WTC11 (cell line): ENCODE data around the gene ZNF688. TPM values are rescaled to one million over a fixed set of nuclear protein-coding genes. Genes with fewer than 3 reads are reported as not detected.

ENCODE experiments used
- ATAC-seq: fragments of 200-7000 bp; cut with Tn5 transposase; 2 replicates; pipeline ENCODE4 v1.10.0; 2021; ENCODE audit warnings: mild to moderate bottlenecking, moderate library complexity
- CTCF ChIA-PET: fragments of 300-600 bp; sonication (Branson Sonifier 250); formaldehyde crosslinking; loops from one replicate; lab custom pipeline; 2021; ENCODE audit warnings: antibody characterized with exemption; lab: Charles Lee
- POLR2A ChIA-PET: fragments of 350-600 bp; sonication (Branson Sonifier 250); formaldehyde crosslinking; loops from one replicate; lab custom pipeline; 2021; ENCODE audit warnings: antibody characterized with exemption; lab: Charles Lee
- DNase-seq: peaks from one replicate; pipeline ENCODE4 v3.0.0; 2021; ENCODE audit warnings: low spot score
- H3K27ac Mint-ChIP-seq: 2 replicates; pipeline ENCODE4 v1.8.0; 2021; ENCODE audit warnings: mixed read lengths
- H3K27me3 Mint-ChIP-seq: 2 replicates; pipeline ENCODE4 v1.8.0; 2021; ENCODE audit warnings: low read depth, mild to moderate bottlenecking, moderate library complexity, mixed read lengths
- H3K36me3 Mint-ChIP-seq: 2 replicates; pipeline ENCODE4 v1.8.0; 2021; ENCODE audit warnings: mixed read lengths
- H3K4me1 Mint-ChIP-seq: 2 replicates; pipeline ENCODE4 v1.8.0; 2022; ENCODE audit warnings: mixed read lengths
- H3K4me3 Mint-ChIP-seq: 2 replicates; pipeline ENCODE4 v1.8.0; 2021; ENCODE audit warnings: mild to moderate bottlenecking, moderate library complexity, mixed read lengths
- H3K9me3 Mint-ChIP-seq: 2 replicates; pipeline ENCODE4 v1.8.0; 2021; ENCODE audit warnings: mixed read lengths
- AR ChIP-seq: fragments of 250-450 bp; sonication (Bioruptor Pico); IDR thresholded peaks from 2 replicates; pipeline ENCODE4 v1.9.0; 2021; ENCODE audit warnings: mild to moderate bottlenecking
- ATF6 ChIP-seq: sonication (generic); formaldehyde crosslinking; IDR thresholded peaks from 2 replicates; pipeline ENCODE4 v1.8.1; 2023; ENCODE audit warnings: mild to moderate bottlenecking, missing genetic modification reagents
- CDX4 ChIP-seq: fragments of 250-450 bp; sonication (Bioruptor Pico); IDR thresholded peaks from 2 replicates; pipeline ENCODE4 v1.9.0; 2021; ENCODE audit warnings: moderate library complexity, mild to moderate bottlenecking, inconsistent platforms, borderline replicate concordance
- CREB1 ChIP-seq: sonication (generic); formaldehyde crosslinking; IDR thresholded peaks from 2 replicates; pipeline ENCODE4 v1.8.0; 2023; ENCODE audit warnings: mild to moderate bottlenecking, missing genetic modification reagents
- CREM ChIP-seq: sonication (generic); formaldehyde crosslinking; IDR thresholded peaks from 2 replicates; pipeline ENCODE4 v1.8.1; 2022; ENCODE audit warnings: mild to moderate bottlenecking, missing genetic modification reagents, moderate library complexity
- E2F4 ChIP-seq: sonication (generic); formaldehyde crosslinking; IDR thresholded peaks from 2 replicates; pipeline ENCODE4 v1.8.1; 2022; ENCODE audit warnings: low read depth, mild to moderate bottlenecking, moderate library complexity, missing genetic modification reagents, borderline replicate concordance
- IRF1 ChIP-seq: sonication (generic); formaldehyde crosslinking; IDR thresholded peaks from 2 replicates; pipeline ENCODE4 v1.8.0; 2023; ENCODE audit warnings: missing genetic modification reagents
- JUN ChIP-seq: sonication (generic); formaldehyde crosslinking; IDR thresholded peaks from 2 replicates; pipeline ENCODE4 v1.8.0; 2023; ENCODE audit warnings: mild to moderate bottlenecking, missing genetic modification reagents
- MAX ChIP-seq: sonication (generic); formaldehyde crosslinking; IDR thresholded peaks from 2 replicates; pipeline ENCODE4 v1.8.0; 2022; ENCODE audit warnings: mild to moderate bottlenecking, missing genetic modification reagents
- NFYB ChIP-seq: sonication (generic); formaldehyde crosslinking; conservative IDR thresholded peaks from 2 replicates; pipeline ENCODE4 v1.8.0; 2022; ENCODE audit warnings: low read depth, missing genetic modification reagents
- SMAD3 ChIP-seq: sonication (generic); formaldehyde crosslinking; IDR thresholded peaks from 2 replicates; pipeline ENCODE4 v1.8.0; 2022; ENCODE audit warnings: missing genetic modification reagents, mild to moderate bottlenecking, borderline replicate concordance
- SMAD4 ChIP-seq: sonication (generic); formaldehyde crosslinking; IDR thresholded peaks from 2 replicates; pipeline ENCODE4 v1.8.0; 2022; ENCODE audit warnings: mild to moderate bottlenecking, missing genetic modification reagents
- SOX15 ChIP-seq: fragments of 250-450 bp; sonication (Bioruptor Pico); IDR thresholded peaks from 2 replicates; pipeline ENCODE4 v1.9.0; 2021; ENCODE audit warnings: mild to moderate bottlenecking
- ZNF138 ChIP-seq: sonication (generic); formaldehyde crosslinking; conservative IDR thresholded peaks from 2 replicates; pipeline ENCODE4 v1.8.1; 2022; ENCODE audit warnings: mild to moderate bottlenecking, moderate library complexity, missing genetic modification reagents
- ZNF219 ChIP-seq: sonication (generic); formaldehyde crosslinking; IDR thresholded peaks from 2 replicates; pipeline ENCODE4 v1.8.0; 2023; ENCODE audit warnings: missing genetic modification reagents, mild to moderate bottlenecking, borderline replicate concordance
- ZNF532 ChIP-seq: fragments of 250-450 bp; sonication (Bioruptor Pico); IDR thresholded peaks from 2 replicates; pipeline ENCODE4 v1.9.0; 2021; ENCODE audit warnings: mild to moderate bottlenecking, borderline replicate concordance
- ZNF671 ChIP-seq: fragments of 250-450 bp; sonication (Bioruptor Pico); IDR thresholded peaks from 2 replicates; pipeline ENCODE4 v1.8.0; 2021; ENCODE audit warnings: mild to moderate bottlenecking
- total RNA-seq: library from RNA; stranded (reverse); gene quantifications from 3 replicates; pipeline ENCODE4 v1.2.3, GENCODE V29; 2021

Gene ZNF688
- total RNA-seq, 1 experiment from 2014 or later = 4.2 TPM

- TF ChIP-seq ZNF532 (CRISPR knock-in tag) = no peak
- no peak for TF ChIP-seq SOX15 (CRISPR knock-in tag)
- TF ChIP-seq SMAD4 = no peak
Observed at GRCh38 chr16:30600929-30601328, 29.4 kb upstream of the ZNF688 start (continued).

- no peaks in the 10 kb centered on the region for H3K4me1 Mint-ChIP-seq
Observed at GRCh38 chr16:30600215-30600614, 28.7 kb upstream of the ZNF688 start.

More at GRCh38 chr16:30600215-30600614, 28.7 kb upstream of the ZNF688 start:
- CTCF ChIA-PET = interaction anchor here (1.1 to 4.7 kb wide), 3 partner anchors 14 to 170 kb away, joined by 3 to 41 read pairs (median 9); partner anchors contain the start of genes DCTPP1 and ZNF785
- TF ChIP-seq E2F4 (CRISPR knock-in tag) = no peak
- TF ChIP-seq ATF6 (CRISPR knock-in tag) = no peak
- TF ChIP-seq NFYB = no peak
- TF ChIP-seq CDX4 (CRISPR knock-in tag) = no peak
- TF ChIP-seq JUN (CRISPR knock-in tag) = no peak
- no peak for TF ChIP-seq IRF1
- TF ChIP-seq CREB1 (CRISPR knock-in tag) = no peak
- TF ChIP-seq AR = no peak
- TF ChIP-seq CREM (CRISPR knock-in tag) = no peak
- TF ChIP-seq ZNF219 (CRISPR knock-in tag) = no peak
- TF ChIP-seq SOX15 (CRISPR knock-in tag) = no peak
- no peak for TF ChIP-seq SMAD3
- TF ChIP-seq ZNF671 = no peak
- no peak for TF ChIP-seq ZNF138 (CRISPR knock-in tag)
- TF ChIP-seq MAX = no peak
- ATAC-seq (no peak), DNase-seq (no peak)
- H3K9me3 Mint-ChIP-seq = no peaks in the 10 kb centered on the region
- no peaks in the 10 kb centered on the region for H3K27me3 Mint-ChIP-seq
- peaks cover 18% of the 10 kb centered on the region for H3K36me3 Mint-ChIP-seq
- H3K27ac Mint-ChIP-seq = no peak overlapping the region
- POLR2A ChIA-PET = no interaction called here
- H3K4me3 Mint-ChIP-seq = no peak overlapping the region
